ENCODE results near the gene C2orf42.

GRCh38 chr2:70123051-70123828 lies 67.6 kb downstream of the C2orf42 start:
- TF ChIP-seq EZH2phosphoT487 (IDR thresholded peaks at IDR 0.05): no peak
- TF ChIP-seq CTCF (IDR thresholded peaks at IDR 0.05): no peak
- no peak for TF ChIP-seq EZH2 (IDR thresholded peaks at IDR 0.05)
